NCI-H1092 treated with DMSO at 0.1 percent for 48 hours (cell line): ENCODE results near the gene RASA3.
A peak's percentile ranks its signal among the peaks of the same experiment; 100 is the strongest.
"Not testable (repeated sequence)": the region's sequence is repeated elsewhere in the genome, so short reads cannot be mapped to it uniquely, and the experiment has no call there.

Experiments
- DNase-seq: peaks from one replicate; lab custom pipeline; 2025; lab: John Stamatoyannopoulos, UW

Gene RASA3

DNA sequence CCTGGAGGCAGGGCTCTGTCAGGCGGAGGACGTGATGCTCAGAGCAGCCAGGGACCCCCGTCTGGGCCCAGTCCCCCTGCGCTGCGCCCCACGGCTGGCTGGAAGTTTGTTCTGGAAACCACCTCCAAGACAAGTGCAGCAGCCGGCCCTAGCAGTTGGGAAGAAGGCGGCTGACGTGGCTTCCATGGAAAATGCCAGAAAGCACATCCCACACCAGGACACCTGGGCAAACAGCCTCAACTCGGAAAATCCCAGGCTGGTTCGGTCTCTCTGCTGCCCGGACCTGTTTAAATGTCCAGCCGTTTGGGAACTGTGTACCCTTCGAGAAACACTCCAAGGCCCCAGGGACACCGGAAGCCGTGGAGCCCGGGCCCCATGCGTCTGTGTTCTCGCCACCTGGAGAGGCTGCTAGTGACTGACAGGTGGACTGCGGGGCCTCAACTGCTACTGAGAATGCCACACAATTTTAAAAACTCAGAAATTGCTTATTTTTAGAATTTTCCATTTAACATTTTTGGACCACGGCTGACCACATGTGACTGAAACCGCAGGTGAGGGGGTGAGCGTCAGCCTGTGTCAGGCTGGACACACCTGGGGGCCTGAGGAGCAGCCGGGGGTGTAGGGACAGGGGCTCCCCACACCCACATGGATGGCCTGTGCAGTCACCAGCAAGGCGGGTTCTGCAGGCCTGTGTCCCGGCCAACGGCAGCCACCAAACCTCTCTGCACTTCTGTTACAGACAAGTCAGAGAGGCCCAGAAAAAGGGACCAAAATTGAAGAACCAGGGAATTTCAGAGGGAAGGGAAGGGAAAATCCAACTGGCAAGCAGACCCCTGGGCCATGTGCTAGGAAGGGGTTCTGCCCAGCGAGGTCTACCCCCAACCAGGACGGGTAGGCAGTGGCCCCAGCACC is 31.7 kb downstream of the RASA3 start:
- no peak for DNase-seq

DNA sequence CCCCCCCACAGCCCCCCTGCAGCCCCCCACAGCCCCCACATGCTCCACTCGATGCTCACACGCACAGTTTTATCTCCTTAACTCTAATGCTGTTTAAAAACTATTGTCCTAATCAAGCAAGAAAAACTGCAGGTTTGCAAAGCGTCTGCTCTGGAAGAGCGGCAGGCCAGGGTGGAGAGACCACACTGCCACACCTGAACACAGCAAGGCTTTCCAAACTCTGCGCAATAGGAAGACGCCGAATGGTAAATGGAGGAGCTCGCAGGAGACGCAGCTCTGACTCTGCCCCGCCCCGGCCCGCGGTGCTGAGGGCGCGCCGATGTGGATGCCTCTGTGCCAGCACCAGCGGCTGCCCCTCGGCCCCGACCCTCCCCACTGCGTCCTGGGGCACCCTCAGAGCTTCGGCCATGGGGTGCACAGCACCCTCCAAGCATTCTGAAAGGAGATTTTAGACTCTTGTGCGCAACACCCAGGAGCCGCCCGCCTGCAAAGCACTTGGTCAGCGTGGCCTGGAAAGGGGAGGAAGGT is 32.4 kb downstream of the RASA3 start:
- DNase-seq = no peak

DNA sequence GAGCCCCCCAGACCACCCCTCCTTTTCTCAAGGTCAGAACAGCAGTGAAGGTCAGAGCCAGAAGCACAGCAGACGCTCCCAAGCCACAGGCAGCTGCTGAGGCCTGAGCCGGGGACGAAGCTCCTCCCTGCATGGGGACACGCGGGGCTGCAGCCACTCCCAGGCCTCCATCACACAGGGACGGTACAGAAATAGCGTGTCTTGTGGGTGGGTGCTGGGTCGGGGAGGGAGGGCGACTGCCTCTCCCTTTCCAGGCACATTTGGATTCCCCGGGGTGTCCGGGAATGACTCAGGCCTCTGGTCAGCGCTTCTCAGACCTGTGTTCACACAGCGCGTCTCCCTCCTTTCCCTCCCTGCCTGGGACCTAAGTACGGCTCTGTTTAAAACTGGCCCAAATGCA is 33.2 kb downstream of the RASA3 start:
- peak; percentile 73 for DNase-seq

DNA sequence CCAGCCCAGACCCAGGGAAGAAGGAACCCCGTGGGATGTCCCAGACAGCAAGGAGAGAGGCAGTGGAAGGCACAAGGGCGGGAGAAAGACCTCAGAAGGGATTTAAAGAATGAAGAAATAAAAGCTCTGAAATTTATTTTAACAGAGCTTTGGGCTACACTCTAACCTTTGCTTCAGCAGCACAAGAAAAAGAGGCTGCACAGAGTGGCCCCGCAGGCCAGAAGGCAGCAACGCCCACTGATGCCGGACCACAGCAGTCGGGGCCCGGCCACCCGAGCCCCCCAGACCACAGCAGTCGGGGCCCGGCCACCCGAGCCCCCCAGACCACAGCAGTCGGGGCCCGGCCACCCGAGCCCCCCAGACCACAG is 33.8 kb downstream of the RASA3 start:
- DNase-seq = not testable (repeated sequence)

DNA sequence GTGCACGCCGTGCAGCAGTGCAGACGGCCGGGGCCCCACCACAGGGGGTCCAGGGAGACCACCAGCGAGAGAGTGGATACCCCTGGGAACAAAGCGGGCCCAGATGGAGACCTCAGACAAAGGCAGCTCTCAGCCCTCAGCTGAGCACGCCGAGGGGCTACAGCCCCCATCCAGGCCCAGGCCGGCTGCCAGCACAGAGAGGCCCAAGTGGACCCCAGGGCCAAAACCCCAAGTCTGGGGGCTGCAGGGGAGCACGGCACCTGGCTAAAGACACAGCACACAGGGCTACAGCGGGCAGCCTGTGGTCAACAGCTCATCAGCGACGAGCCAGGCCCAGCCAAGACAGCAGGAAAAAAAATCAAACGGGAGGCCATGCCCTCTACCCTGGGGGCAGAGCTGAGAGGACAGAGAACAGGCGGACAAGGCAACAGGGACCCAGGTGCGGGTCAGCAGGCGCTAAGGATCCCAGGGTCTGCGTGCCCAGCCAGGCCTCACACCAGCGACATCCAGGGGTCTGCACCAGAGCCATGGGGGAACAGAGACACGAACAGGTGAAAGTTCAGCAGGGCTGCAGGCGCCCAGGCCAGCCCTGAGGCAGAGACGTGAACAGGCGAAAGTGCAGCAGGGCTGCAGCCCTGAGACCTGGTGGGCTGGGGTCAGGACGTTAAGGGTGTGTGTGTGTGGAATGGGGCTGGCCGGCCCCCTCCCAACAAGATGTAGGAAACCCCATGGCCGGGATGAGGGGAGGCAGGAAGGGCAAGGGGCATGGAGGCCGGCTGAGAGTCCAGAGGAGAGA is 34.3 kb downstream of the RASA3 start:
- no peak for DNase-seq

DNA sequence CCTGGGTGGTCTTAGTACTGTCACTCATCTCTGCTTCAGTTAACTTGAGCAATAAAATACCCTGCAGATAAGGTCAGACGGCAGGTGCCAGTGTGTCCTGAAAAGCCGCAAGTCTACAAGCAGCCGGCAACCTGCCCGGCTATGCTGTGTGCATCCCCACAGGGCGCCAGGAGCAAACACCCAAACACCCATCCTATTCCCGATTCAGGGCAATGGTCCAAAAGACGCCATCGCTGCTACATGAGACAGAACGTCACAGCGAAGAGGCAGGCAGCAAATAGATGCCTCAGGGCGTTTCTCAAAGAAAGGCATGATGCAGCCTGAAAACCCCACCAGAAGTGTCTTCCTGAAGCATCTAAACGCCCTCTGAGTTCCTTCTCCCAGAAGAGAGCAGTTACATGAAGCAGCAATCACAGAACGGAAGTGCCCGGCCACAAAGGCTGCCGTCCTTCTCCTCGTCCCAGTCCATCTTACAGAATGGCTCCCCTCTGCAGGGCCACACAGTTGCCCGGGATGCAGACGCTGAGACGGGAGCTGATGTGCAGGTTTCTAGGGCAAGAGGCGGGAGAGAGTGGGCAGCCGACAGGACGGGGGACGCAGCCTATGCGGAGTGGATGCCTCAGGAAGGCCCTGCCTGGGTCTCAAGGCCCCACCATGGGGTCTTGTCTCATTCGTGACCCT is 35.1 kb downstream of the RASA3 start:
- DNase-seq = peak; percentile 88

DNA sequence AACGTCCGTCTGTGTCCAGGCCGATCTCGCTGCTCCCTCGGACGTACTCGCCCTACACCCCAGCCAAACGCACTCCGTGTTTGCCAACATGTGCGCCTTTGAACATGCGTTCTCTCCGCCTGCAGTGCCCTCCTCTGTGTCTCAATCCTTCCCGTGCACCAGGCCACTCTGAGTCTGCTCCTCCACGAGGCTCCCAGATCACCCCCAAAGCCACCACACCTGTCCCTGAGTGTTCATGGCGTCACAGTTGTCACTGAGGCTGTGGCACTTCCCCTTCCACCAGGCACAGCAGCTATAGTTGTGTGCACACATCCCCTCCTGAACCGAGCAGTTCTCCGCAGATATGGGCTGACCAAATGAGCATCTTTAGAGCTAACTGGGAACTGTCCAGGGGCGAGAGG is 35.6 kb downstream of the RASA3 start:
- DNase-seq = no peak

DNA sequence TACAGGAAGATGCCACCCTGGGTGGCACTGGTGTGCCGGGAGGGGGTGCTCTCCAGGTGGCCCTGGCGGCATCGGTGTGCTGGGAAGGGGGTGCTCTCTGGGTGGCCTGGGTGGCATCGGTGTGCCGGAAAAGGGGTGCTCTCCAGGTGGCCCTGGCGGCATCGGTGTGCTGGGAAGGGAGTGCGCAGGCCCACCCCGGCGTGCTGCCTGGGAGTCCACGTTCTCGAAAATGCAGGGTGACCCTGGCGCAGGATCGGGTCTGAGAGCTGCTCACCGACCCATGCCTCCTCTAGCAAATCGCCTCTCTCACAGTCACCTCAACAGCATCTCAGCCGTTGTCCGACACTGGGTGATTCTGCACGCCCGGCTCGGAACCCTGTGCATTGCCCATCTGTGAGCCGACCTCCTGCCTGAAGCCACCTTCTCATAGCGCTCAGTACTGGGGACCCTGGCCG is 36.4 kb downstream of the RASA3 start:
- DNase-seq = no peak

DNA sequence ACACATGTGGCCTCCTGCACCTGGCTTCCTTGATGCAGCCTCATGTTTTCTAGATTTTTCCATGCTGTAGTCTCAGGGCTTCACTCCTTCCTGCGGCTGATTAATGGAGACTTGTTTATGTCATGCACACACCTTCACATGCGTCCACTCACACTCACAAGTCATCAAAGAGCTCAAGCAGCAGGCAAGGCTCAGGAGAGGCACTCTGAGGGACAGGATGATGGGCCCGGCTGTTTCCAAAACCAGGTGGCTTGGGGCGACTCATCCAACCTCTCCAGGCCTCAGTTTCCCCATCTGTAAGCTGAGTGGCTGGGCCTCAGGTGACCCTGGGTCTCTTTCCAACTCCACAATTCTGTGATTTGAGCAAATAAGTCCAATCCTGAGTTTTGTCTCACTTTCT is 36.9 kb downstream of the RASA3 start:
- DNase-seq = no peak

DNA sequence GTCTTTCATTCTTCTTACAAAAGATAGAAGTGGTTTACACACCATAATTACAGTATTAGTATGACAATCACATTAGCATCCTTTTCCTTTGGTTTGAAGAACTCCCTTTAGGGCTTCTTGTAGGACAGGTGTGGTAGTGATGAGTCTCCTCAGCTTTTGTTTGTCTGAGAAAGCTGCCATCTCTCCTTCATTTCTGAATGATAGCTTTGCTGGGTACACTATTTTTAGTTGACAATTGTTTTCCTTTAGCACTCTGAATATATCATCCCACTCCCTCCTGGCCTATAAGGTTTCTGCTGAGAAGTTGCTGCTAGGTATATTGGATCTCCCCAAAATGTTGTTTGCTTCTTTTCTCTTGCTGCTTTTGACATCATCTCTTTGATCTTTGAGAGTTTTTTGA is 39.3 kb downstream of the RASA3 start:
- DNase-seq = no peak

DNA sequence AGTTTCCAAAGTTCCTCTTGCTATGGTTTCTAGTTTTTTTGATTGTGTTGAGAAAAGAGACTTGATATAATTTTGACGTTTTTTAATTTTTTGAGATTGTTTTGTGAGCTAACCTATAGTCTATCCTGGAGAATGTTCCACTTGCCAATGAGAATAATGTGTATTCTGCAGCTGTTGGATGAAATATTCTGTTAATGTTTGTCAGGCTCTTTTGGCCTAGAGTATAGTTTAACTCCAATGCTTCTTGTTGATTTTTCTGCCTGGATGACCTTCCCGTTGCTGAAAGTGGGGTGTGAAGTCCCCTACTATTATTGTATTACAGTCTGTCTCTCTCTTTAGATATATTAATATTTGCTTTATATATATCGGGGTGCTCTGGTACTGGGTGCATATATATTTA is 40.0 kb downstream of the RASA3 start:
- DNase-seq = no peak

DNA sequence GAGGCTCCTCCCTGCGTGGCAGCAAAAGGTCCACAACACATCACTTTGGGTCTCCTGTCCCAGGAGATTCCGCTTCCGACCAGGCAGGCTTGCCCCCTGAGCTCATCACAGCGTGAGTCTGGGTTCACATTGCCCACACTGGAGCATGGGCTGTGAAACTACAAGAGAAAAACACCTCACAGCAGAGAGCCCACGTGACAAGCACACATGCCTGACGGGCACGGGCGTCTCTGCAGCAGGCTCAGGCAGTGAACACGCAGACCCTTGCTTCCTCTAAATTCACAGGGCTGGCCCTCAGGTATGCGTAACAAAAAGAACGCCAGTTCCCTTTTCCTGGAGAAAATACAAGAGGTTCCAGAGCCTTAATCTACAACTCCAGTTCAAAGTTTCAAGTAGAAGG is 41.9 kb downstream of the RASA3 start:
- no peak for DNase-seq

DNA sequence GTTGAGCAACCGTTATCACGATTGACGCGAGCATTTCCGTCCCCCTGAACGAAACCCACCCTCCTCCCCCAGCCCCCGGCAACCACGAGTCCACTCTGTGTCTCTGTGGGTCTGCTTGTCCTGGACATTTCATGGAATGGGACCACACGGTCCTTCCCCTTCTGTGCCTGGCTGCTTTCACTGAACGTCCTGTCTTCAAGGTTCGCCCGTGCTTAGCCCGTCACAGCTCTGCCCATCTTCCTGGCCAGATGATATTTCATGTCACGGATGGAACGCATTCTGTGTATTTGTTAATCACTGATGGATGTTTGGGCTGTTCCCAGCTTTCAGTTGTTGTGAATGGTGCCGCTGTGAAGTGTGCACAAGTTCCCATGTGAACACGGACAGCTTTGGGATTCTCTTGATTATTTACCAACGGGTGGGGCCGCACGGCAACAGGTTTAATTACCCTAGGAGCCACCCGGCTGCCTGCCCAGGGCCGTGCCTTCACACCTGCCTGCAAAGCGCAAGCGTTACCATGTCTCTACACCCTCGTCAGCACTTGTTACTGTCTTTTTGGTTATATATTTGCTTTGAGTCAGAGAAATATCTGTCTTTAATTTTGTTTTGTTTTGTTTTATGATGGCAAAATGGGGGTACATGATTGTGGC is 42.5 kb downstream of the RASA3 start:
- DNase-seq = no peak

DNA sequence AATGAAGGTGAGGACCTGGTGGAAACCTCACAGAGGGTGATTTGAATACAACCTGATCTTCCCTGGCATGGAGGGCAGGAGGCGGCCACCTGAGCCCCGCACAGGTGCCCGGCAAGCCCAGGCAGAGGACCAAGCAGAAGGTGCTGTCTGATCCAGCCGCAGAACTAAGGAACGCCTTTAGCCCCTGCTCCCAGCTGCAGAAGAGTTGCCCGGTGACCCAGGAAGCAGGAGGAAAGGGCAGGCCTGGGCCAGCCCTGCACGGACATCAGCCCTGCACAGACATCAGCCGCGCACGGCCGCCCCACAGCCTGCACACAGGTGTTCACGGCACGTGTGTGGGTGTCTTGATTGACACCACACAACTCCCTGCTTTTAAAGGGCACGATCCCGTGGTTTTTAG is 43.1 kb downstream of the RASA3 start:
- no peak for DNase-seq

DNA sequence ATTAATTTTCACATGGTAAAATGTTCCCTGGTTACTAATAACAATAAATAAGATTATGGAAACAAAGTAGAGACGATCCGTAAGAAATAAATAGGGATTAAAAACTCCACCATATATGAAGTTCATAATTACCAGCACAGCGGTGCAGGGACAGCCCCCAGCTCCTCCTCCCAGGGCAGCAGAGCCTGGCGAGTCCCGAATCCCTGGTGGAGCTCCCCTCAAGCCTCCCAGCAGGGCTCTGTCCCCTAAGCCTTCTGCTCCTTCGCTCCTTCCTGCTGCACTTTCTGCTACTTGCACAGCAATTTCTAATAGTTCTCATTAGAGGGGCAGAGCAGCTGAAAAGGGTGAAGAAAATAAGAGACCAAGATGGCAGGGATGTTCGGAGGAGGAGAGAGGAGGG is 43.6 kb downstream of the RASA3 start:
- DNase-seq = no peak

DNA sequence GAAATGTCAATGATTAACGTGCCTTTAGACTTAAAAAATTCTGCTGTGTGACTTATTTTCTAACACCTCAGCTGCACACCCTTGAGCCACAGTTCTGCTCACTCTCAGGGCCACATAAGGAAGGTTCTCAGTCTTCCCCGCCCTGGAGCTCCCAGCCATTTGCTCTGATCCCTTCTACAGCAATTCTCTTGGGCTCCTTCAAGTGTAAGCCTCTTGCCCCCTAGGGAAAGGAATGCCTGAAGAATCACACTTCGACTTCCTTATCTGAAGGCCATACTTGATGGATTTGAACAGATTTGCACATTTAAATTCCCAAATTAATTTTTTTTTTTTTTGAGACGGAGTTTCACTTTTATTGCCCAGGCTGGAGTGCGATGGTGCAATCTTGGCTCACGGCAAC is 44.2 kb downstream of the RASA3 start:
- DNase-seq = no peak

DNA sequence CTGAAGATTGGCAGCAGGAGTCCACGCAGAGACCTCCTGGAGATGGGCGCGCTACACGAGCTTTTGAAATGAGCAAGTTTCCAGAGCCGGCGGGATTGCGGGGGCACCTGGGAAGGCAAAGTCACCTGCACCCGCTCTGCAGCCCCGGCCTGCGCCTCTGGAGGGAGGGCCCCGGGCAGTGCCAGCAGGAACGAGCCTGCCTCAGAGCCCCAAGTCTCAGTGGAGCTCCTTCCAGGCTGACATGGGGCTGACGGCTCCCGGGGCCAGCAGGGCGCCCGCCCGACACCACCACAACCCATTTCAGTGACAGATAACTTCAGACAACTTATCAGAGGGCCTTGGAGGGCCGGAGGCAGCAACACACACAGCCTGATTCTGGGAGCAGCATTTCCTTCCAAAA is 45.0 kb downstream of the RASA3 start:
- no peak for DNase-seq

DNA sequence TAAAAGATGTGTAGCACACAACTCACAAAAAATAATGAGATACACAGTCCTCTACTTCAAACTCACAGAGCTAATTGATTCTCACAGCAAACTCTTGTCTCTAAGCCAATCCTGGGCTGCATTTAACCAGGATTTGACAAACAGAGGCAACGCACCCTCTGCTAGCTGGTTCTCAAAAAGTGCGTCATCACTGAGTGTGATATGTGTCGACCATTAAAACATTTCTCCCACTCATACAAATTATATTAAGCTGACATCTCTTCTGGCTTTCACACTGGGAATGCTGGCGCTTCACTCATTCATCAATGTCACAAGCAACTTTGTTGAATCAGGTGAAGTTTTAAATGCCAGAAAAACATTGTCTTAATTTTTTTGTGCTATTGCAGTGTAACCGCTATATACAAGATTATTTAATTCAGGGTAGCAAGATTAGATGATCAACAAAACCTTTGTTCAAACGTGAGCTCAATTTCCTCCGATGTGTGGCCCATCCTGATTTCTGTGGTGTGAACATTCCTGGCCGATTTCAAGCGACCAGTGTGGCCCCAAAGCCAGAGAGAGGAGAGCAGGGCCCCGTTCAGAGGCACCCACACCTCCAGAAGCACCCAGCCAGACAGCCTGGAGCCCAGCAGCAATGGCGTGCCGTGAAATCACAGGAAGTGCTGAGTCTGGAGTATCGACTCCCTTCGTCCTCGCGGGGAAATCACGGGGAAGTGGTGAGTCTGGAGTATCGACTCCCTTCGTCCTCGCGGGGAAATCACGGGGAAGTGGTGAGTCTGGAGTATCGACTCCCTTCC is 49.4 kb downstream of the RASA3 start:
- no peak for DNase-seq

DNA sequence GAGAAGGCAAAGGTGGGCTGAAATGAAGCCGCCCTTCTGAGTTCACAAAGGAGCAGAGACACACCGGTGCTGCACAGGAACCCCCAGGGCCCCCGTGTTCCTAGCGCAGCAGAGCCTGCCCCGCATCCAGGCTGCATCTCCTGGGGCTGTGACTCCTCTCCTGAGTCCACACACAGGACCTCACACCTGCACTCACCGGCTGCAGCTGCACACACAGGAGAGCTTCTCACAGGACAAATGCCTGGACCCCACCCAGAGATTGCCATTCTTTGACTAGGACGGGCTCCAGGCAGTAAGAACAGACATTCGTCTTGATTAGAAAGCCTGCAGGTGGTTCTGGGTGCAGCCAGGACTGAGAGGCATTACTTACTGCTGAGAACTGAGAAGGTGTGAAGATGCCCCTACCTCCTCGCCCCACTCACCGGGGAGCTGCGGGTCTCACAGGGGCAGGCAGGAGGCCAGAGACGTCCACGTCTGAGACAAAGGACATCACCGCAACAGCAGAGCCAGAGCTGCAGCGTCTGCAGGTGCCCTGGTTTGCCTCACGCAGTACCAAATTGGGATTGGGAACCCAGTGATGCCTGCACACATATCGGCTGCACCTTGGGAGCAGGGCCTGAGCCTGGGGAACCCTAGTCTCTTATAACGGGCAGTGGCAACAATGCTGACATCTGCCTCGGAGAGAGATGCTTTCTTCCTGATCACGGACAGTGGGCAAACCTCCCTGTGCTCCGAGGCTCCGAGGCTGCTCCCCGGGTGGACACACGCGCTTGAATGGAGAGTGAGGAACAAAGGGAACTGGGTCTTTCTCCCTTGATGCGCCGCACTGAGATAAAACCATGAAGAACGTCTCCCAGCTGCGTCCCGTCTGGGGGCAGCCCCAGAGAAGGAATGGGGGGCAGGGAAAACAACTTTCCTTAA is 50.4 kb downstream of the RASA3 start:
- peak; percentile 33 for DNase-seq
